Brain microvascular endothelial cell (primary cell): ENCODE data around the gene PSD4.

ENCODE experiments used
- DNase-seq: peaks from one replicate; pipeline ENCODE4 v3.0.0-alpha.2; 2020
- H3K27ac ChIP-seq: fragments of 250-450 bp; sonication (Bioruptor Pico); 2 replicates; pipeline ENCODE4 v1.5.1; 2020; ENCODE audit warnings: mild to moderate bottlenecking, moderate library complexity
- H3K27me3 ChIP-seq: fragments of 250-450 bp; sonication (Bioruptor Pico); replicated peaks from 2 replicates; pipeline ENCODE4 v1.5.1; 2020; ENCODE audit warnings: mild to moderate bottlenecking
- H3K36me3 ChIP-seq: fragments of 250-450 bp; sonication (Bioruptor Pico); replicated peaks from 2 replicates; pipeline ENCODE4 v1.5.1; 2020; ENCODE audit warnings: mild to moderate bottlenecking
- H3K4me3 ChIP-seq: 2 replicates; pipeline ENCODE4 v1.5.1; 2011; ENCODE audit warnings: low read depth, mild to moderate bottlenecking, control low read depth, low read length, moderate library complexity
- in situ Hi-C: cut with HindIII; loops from 2 replicates; pipeline ENCODE4 v1.10.0; 2017; ENCODE audit warnings: low sequenced_read_pairs, low pct_ligation_motif_present
- TF ChIP-seq, protein P1 (sequence below): IDR thresholded peaks from 2 replicates; pipeline ENCODE4 v1.5.1; 2011; ENCODE audit warnings: low read depth, mild to moderate bottlenecking, moderate library complexity, low read length, control low read depth, inconsistent platforms; ENCODE audit errors: missing control alignments

Gene PSD4

DNA sequence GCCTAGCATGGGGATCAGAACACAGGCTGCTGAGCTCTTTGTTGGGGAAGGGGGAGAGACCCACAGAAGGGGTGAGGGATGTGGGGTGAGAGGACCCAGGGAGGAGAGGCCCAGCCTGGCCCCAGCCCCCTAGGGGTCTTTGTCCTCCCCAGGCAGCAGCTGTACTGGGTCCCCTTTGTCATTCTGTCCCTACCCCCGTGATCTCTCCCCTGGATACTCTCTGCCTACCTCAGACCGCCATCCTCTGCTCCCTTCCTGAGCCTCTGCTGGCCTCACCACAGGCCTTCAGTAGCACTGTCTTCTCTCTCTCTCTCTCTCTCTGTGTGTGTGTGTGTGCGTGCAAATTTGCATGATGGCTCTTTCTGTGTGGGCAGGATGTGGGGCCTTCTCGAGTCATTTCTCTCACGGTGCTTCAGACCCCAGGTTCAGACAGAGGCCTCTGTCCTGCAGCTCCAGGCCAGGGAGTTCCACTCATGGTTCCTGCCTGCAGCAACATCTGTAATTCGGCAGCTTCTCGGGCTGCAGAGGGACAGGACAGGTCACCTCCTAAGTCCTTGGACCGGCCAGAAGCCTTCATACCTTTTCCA is 1.4 kb downstream of the PSD4 start:
- H3K36me3 ChIP-seq, result no peaks in the 10 kb centered on the region
- no peak for DNase-seq
- no peak overlapping the region for H3K27ac ChIP-seq
- in situ Hi-C loops, result no loop called here
- H3K27me3 ChIP-seq, result no peaks in the 10 kb centered on the region
- no peak overlapping the region for H3K4me3 ChIP-seq
- TF ChIP-seq, protein P1, sequence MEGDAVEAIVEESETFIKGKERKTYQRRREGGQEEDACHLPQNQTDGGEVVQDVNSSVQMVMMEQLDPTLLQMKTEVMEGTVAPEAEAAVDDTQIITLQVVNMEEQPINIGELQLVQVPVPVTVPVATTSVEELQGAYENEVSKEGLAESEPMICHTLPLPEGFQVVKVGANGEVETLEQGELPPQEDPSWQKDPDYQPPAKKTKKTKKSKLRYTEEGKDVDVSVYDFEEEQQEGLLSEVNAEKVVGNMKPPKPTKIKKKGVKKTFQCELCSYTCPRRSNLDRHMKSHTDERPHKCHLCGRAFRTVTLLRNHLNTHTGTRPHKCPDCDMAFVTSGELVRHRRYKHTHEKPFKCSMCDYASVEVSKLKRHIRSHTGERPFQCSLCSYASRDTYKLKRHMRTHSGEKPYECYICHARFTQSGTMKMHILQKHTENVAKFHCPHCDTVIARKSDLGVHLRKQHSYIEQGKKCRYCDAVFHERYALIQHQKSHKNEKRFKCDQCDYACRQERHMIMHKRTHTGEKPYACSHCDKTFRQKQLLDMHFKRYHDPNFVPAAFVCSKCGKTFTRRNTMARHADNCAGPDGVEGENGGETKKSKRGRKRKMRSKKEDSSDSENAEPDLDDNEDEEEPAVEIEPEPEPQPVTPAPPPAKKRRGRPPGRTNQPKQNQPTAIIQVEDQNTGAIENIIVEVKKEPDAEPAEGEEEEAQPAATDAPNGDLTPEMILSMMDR, result no peak

DNA sequence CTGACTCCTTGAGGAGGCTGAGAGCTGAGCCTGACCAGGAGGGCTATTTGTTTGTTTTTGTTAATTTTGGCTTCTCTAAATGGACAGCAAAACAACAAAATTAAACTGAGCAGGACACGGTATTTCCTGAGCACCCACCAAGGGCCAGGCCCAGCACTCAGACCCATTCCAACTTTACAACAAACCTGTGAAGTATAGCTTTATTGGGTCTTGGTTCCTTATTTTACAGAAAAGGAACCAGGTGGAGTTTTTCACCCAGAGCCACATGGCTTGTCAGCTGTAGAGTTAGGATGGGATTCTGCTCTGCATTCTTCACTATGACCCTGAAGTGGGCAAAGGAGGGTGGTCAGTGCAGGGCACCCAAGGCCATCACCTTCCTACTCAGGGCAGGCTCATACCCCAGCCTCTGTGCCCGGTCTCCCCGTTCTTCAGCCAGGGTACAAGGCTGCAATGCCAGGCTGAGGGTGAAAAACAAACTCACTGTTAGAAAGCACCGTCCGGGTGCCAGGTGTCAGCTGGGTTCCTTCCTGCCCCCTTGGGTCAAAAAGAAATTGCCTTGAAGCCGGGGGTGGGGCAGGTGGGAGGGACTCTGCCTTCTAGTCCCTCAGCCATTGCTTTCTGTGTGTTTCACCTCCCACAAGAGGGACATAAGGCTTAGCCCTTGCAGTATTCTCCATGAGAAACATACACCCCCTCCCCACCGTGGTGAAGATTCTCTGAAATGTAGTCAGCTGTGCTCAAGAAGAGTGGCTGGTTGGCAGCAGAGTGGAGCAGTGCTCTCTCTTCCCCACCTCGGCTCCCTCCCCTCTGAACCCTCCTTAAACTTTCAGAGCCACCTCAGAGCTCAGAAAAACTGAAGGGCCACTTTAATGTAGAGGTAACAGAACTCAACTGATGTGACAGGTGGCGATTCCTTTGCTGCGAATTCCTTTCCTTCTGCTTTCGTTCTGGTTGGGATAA is 2.2 kb downstream of the PSD4 start:
- TF ChIP-seq, protein P1, result no peak
- DNase-seq, result no peak
- no peak overlapping the region for H3K27ac ChIP-seq

DNA sequence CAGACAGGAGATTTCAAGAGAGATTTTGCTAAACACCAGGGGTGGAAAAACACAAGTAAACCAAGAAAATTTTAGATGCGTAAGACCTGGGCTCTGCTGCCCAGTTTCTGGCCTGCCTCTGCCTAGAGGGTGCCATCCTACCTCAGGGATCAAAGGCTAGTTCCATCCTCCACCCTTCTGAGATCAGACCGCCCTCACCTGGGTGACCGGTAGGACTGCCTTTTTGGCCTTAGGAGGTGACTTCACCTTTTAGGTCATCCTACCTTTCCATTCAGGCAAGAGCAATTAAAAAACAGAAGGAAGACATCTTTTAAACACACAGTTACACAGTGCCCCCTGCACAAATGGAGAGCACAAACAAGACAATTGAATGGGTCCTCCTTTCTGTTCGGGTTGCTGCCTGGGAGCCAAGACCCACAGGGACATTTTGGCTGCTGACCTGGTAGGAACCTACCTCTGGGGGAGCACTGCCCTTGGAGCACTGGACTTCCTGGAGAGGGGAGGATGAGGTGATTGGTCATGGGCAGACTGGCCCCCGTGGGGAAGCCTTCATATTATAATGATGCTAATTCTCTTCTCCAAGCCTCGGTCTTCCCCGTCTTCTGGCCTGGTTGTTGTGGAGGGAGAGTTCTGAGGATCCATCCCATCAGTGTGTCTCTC is 3.1 kb downstream of the PSD4 start:
- Histone ChIP-seq H3K36me3 (no peaks in the 10 kb centered on the region), H3K27me3 (no peaks in the 10 kb centered on the region), H3K4me3 (no peak overlapping the region), H3K27ac (no peak overlapping the region)
- DNase-seq, result no peak
- in situ Hi-C loops, result no loop called here
- TF ChIP-seq, protein P1, result no peak

More for the DNA sequence above, 2.2 kb downstream of the PSD4 start:
- Histone ChIP-seq H3K36me3 (no peaks in the 10 kb centered on the region), H3K4me3 (no peak overlapping the region), H3K27me3 (no peaks in the 10 kb centered on the region)
- in situ Hi-C loops, result no loop called here

DNA sequence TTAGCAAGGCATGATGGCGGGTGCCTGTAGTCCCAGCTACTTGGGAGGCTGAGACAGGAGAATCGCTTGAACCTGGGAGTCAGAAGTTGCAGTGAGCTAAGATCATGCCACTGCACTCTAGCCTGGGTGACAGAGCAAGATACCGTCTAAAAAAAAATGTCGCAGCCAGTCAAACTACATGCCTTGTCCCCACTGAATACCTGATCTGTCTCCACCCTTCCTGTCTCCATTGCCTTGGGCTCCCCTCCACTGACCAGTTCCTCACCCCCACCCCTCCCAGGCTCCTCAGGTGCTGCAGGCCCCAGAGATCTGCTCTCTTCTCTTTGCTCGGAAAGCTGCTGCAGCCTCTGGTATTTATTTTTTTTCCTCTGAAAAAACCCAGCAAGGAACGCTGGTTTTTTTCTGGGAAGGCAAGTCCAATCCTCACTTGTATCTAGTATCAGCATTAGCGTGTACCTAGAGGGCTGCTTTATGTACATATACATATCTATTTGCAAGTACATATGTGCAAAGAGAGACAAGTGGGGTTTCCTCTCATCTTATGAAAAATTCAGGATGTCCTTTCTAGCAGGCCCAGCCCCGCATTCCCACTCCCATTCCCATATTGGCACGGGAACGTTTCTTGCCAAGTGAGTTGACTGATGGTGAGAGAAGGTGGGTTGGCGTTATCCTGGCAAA is 4.4 kb downstream of the PSD4 start:
- no peak overlapping the region for H3K4me3 ChIP-seq
- TF ChIP-seq, protein P1, result no peak
- H3K27me3 ChIP-seq, result no peaks in the 10 kb centered on the region
- DNase-seq, result no peak
- no peak overlapping the region for H3K27ac ChIP-seq
- no peaks in the 10 kb centered on the region for H3K36me3 ChIP-seq
- in situ Hi-C loops, result no loop called here

DNA sequence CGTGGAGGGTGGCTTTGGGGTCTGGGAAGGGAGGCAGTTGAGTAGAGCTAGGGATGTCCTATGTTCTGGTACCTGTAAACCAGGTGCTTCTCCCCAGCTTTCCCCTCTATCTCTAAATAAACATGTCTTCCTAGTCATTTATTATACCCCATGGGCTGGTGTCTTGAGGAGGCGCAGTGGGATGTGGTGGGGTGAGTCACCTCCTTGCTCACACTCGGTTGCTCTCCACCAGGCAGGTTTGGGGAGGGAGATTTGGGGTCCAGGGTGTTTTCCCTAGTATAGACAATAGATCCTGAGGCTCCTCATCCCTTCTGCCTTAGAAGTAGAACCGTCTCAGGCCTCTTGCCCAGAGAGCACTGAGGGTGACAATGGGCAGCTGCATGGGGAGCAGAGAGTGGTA is 5.1 kb downstream of the PSD4 start:
- no peaks in the 10 kb centered on the region for H3K36me3 ChIP-seq
- TF ChIP-seq, protein P1, result no peak
- no peak overlapping the region for H3K4me3 ChIP-seq
- no peak for DNase-seq
- in situ Hi-C loops, result no loop called here
- no peak overlapping the region for H3K27ac ChIP-seq
- no peaks in the 10 kb centered on the region for H3K27me3 ChIP-seq
